Astrocyte of the cerebellum (primary cell): ENCODE data around the gene GEMIN7.

Experiments used
- DNase-seq: peaks from one replicate; pipeline ENCODE4 v3.0.0-alpha.2; 2011; ENCODE audit warnings: low read depth
- H3K4me3 ChIP-seq: 2 replicates; pipeline ENCODE4 v1.5.1; 2011; ENCODE audit warnings: mild to moderate bottlenecking, low read depth, low read length, moderate library complexity
- CTCF ChIP-seq: IDR thresholded peaks from 2 replicates; pipeline ENCODE4 v1.5.1; 2012; ENCODE audit warnings: low read length, low read depth, moderate library complexity, mild to moderate bottlenecking; ENCODE audit errors: missing control alignments
- in situ Hi-C: cut with HindIII; loops from 2 replicates; pipeline ENCODE4 v1.10.0; 2017; ENCODE audit warnings: low sequenced_read_pairs

The GEMIN7 gene

GRCh38 chr19:45076029-45076850 is 2.8 kb upstream of the GEMIN7 start, which contains the start of gene ZNF296:
TSS of gene ZNF296 (minus strand) at chr19:45076478. CDS start at chr19:45076373, 105 bp downstream.
- in situ Hi-C loops = no loop called here
- no peak for TF ChIP-seq CTCF
- DNase-seq = no peak
- H3K4me3 ChIP-seq = peak within 1 kb of the TSS; percentile 39

GRCh38 chr19:45076851-45077730 is 2.0 kb upstream of the GEMIN7 start:
- H3K4me3 ChIP-seq = peak overlapping the region; percentile 39
- in situ Hi-C loops = no loop called here
- TF ChIP-seq CTCF = no peak
- DNase-seq = no peak

GRCh38 chr19:45078390-45079062 is 534 bp upstream of the GEMIN7 start:
- peak overlapping the region; percentile 99 for H3K4me3 ChIP-seq
- no peak for TF ChIP-seq CTCF
- DNase-seq = no peak
- in situ Hi-C loops = no loop called here

- DNase-seq = no peak
- peak overlapping the region; percentile 99 for H3K4me3 ChIP-seq
- in situ Hi-C loops = no loop called here
- TF ChIP-seq CTCF = no peak
These were observed 881 bp downstream of the GEMIN7 start for GRCh38 chr19:45079911-45080370.

GRCh38 chr19:45082170-45082569 is 3.1 kb downstream of the GEMIN7 start:
- no peak for DNase-seq
- no peak for TF ChIP-seq CTCF
- H3K4me3 ChIP-seq = no peak overlapping the region
- in situ Hi-C loops = no loop called here

- in situ Hi-C loops = no loop called here
- H3K4me3 ChIP-seq = no peak overlapping the region
- DNase-seq = no peak
- TF ChIP-seq CTCF = no peak
These were observed 7.4 kb downstream of the GEMIN7 start for GRCh38 chr19:45086480-45086879.
